Anterior cingulate cortex (tissue), 58 donors: ENCODE results near the gene RANBP3.
A peak's percentile ranks its signal among the peaks of the same experiment; 100 is the strongest.
"Not testable (repeated sequence)": the region's sequence is repeated elsewhere in the genome, so short reads cannot be mapped to it uniquely, and the experiment has no call there.

Experiments
- DNase-seq, 58 donors: peaks; one replicate each; lab custom pipeline; 2025; lab: John Stamatoyannopoulos, UW

Gene RANBP3

GRCh38 chr19:5977785-5978605, at the start of gene RANBP3:
Gene RANBP3, minus strand, starts transcription at chr19:5978140. Its CDS starts 58 bp downstream, at chr19:5978082.
- peak; percentile 76 to 99 (median 97) for DNase-seq

GRCh38 chr19:6026390-6027227, 48.7 kb upstream of the RANBP3 start:
- DNase-seq, result no peak

- not testable (repeated sequence) for DNase-seq
Observed at GRCh38 chr19:6024756-6025155, 46.8 kb upstream of the RANBP3 start.

- DNase-seq, result no peak
Observed at GRCh38 chr19:6023936-6024335, 46.0 kb upstream of the RANBP3 start.

GRCh38 chr19:6023085-6023682, 45.2 kb upstream of the RANBP3 start:
- DNase-seq, result no peak

GRCh38 chr19:6022570-6023064, 44.7 kb upstream of the RANBP3 start:
- DNase-seq, result no peak

GRCh38 chr19:6021878-6022569, 44.1 kb upstream of the RANBP3 start:
- DNase-seq, result peak in 50 of 58 donors; percentile 11 to 81 (median 42)

- DNase-seq, result no peak
Observed at GRCh38 chr19:6020972-6021805, 43.2 kb upstream of the RANBP3 start.

- DNase-seq, result no peak
Observed at GRCh38 chr19:6020166-6020882, 42.4 kb upstream of the RANBP3 start.

- DNase-seq, result no peak
Observed at GRCh38 chr19:6018786-6019185, 40.8 kb upstream of the RANBP3 start.

- DNase-seq, result no peak
Observed at GRCh38 chr19:6017576-6017975, 39.6 kb upstream of the RANBP3 start.

- no peak for DNase-seq
Observed at GRCh38 chr19:6015841-6016545, 38.1 kb upstream of the RANBP3 start.

GRCh38 chr19:6014551-6015135, 36.7 kb upstream of the RANBP3 start:
- no peak for DNase-seq

GRCh38 chr19:6012426-6013170, 34.7 kb upstream of the RANBP3 start:
- no peak for DNase-seq

- no peak for DNase-seq
Observed at GRCh38 chr19:6011794-6012193, 33.9 kb upstream of the RANBP3 start.

GRCh38 chr19:6011206-6011605, 33.3 kb upstream of the RANBP3 start:
- DNase-seq, result no peak

GRCh38 chr19:6010107-6010506, 32.2 kb upstream of the RANBP3 start:
- no peak for DNase-seq
